ENCODE results near the gene BIK. TPM values are rescaled to one million over a fixed set of nuclear protein-coding genes. Genes with fewer than 3 reads are reported as not detected.

BIK gene
- total RNA-seq, 2 experiments from 2014 or later, result 1.5 to 1.9 TPM

DNA sequence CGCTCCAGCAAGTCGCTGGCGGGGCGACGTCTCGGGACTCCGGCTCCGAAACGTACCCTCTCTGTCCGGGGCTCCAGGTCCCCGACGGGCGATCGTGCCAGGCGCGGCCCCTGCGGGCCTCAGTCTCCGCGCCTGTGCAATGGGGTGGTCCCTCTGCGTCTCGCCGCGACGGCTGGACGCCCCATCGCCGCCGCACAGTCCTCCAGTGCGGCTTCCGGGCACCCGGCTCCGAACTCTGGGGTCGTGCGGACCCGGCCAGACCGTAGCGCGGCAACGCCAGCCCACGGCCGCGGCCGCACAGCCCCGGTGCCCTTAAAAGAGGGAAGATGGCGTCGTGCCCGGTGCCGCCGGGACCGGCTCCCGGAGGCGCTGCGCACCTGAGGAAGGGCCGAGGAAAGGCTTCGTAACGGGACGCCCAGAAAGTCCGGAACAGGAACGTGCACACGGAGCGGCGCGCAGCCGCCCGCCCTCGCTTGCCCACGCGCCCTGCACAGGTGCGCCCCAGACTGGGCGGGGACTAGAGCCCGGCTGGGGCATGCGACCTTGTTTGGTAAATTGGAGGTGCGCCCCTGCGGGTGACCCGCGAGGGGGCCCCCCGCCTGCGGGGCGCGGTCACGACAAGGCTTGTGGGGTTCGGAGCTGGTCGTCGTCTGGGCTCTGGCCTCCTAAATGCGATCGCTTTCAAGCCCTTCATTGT is 525 bp downstream of the BIK start:
- Mint-ChIP-seq H3K9me3 (ENCODE audit: low read depth) (no peaks in the 10 kb centered on the region), H3K27ac (no peak overlapping the region), H3K4me1 (peaks cover 7% of the 10 kb centered on the region), H3K36me3 (no peaks in the 10 kb centered on the region), H3K4me3 (peak overlapping the region; percentile 52), H3K27me3 (peaks cover 35% of the 10 kb centered on the region)
- DNase-seq, result peak; percentile 43
- CTCF ChIA-PET, result interaction anchor here (1.4 to 2.5 kb wide), 4 partner anchors 21 to 77 kb away, joined by 3 to 7 read pairs (median 6); partner anchors contain the start of gene MCAT
- peak; percentile 62 for ATAC-seq

DNA sequence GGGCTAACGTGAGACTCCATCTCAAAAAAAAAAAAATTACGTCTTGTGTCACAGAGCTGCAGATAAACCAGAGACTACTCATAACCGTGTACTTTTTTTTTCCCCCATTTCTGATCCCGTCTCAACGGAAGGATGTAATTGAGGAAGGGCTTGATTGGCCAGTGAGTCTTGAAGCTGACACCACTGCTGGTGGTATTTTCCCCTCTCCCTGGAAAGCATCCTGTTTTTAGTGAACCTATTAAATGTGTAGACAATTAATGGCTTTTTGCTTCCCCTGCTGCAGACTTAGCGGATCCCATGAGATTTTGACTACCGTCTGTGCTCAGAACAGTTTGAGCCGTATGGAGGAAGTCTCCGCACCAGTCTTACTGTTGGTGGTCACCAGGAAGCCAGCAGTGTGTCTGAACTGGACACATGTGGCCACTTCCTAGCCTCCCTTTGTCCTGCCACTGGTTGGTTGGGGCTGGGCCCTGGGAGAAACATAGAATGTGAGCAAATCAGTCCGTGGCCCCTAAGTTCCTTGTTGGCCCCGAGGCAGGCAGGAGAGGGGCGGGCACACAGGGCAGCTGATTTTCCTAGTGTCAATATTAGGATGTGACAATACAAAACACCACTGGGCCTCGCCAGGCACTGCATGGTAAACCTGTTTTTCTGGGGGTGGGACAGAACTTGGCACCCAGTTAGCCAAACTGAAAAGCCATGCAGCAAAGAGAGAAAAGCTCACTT is 3.1 kb downstream of the BIK start:
- CTCF ChIA-PET, result no interaction called here
- H3K4me1 Mint-ChIP-seq, result peaks cover 8% of the 10 kb centered on the region
- no peak for DNase-seq
- H3K36me3 Mint-ChIP-seq, result no peaks in the 10 kb centered on the region
- ATAC-seq, result no peak
- H3K27me3 Mint-ChIP-seq, result peaks cover 34% of the 10 kb centered on the region
- no peaks in the 10 kb centered on the region for H3K9me3 Mint-ChIP-seq (ENCODE audit: low read depth)
- H3K4me3 Mint-ChIP-seq, result no peak overlapping the region
- H3K27ac Mint-ChIP-seq, result no peak overlapping the region

- DNase-seq (no peak), ATAC-seq (no peak)
- H3K27ac Mint-ChIP-seq, result no peak overlapping the region
- no peaks in the 10 kb centered on the region for H3K36me3 Mint-ChIP-seq
- peaks cover 11% of the 10 kb centered on the region for H3K4me1 Mint-ChIP-seq
- peaks cover 25% of the 10 kb centered on the region for H3K27me3 Mint-ChIP-seq
- CTCF ChIA-PET, result no interaction called here
- H3K9me3 Mint-ChIP-seq (ENCODE audit: low read depth), result no peaks in the 10 kb centered on the region
- no peak overlapping the region for H3K4me3 Mint-ChIP-seq
These were observed 4.4 kb downstream of the BIK start for GRCh38 chr22:43114958-43115357.

DNA sequence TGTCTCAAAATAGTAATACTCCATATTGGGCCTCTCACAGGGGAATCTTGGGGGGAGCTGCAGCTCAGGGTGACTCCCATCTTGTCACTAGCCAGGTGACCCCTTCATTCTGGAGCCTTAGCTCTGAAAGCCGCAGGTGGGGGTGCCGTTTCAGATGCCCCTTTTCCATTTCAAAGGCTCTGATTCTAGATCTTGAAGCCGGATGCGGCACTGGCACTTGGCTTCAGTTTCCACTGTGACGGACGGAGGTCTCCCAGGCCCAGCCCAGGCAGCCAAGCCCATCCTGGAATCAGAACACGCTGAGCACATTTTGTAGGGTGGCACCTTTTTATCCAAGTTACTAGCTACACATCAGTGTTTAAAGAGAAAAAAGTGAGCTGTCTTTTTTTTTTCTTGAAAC is 6.4 kb downstream of the BIK start:
- H3K9me3 Mint-ChIP-seq (ENCODE audit: low read depth), result no peaks in the 10 kb centered on the region
- CTCF ChIA-PET, result no interaction called here
- peaks cover 5% of the 10 kb centered on the region for H3K4me1 Mint-ChIP-seq
- ATAC-seq (no peak), DNase-seq (no peak)
- H3K27me3 Mint-ChIP-seq, result peaks cover 15% of the 10 kb centered on the region
- no peaks in the 10 kb centered on the region for H3K36me3 Mint-ChIP-seq
- no peak overlapping the region for H3K4me3 Mint-ChIP-seq
- no peak overlapping the region for H3K27ac Mint-ChIP-seq

DNA sequence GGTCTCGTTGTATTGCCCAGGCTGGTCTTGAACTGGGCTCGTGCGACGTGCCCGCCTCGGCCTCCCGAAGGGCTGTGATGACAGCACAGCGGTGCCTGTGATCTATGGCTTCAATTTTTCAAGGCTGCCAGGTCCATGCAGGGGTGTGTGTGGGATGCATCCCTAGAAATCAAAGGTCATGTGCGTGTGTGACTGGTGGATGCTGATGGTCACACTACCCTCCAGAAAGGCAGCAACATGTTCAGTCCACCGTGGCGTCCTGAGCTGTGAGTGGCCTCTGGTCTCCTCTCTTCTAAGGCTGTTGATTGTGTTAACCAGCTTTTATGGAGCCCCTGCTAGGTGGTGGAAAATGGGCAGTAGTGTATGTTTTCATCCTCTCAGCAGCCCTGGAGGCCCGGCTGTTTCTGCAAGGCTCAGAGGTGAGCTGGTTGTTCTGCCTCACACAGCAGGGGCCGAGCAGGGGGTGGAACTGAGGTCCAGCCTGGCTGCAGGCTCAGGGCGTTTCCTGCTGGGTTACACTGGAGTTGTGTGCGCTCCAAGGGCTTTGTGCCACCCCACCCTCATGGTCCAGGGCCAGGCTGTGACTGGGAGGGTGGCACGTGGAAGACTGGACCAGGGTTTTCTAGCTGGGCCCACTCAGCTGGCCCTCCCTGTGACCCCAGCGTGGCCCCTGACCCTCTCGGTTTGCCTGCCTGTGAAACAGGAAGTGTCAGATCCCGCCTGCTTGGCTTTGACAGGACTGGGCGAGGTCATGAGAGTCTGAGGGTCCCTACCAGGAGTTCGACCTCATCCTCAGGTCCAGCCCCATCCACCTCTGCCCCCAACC is 7.7 kb downstream of the BIK start:
- H3K36me3 Mint-ChIP-seq, result no peaks in the 10 kb centered on the region
- no peak overlapping the region for H3K4me3 Mint-ChIP-seq
- CTCF ChIA-PET, result interaction anchor here (1.1 kb wide), 1 partner anchor 8 kb away, joined by 3 read pairs; no protein-coding TSS in a partner anchor
- peaks cover 5% of the 10 kb centered on the region for H3K4me1 Mint-ChIP-seq
- no peaks in the 10 kb centered on the region for H3K9me3 Mint-ChIP-seq (ENCODE audit: low read depth)
- no peak for ATAC-seq
- no peak overlapping the region for H3K27ac Mint-ChIP-seq
- DNase-seq, result no peak
- H3K27me3 Mint-ChIP-seq, result peaks cover 5% of the 10 kb centered on the region

GRCh38 chr22:43118953-43119458 is 8.5 kb downstream of the BIK start:
- Mint-ChIP-seq H3K4me1 (peaks cover 5% of the 10 kb centered on the region), H3K27ac (no peak overlapping the region), H3K9me3 (ENCODE audit: low read depth) (no peaks in the 10 kb centered on the region), H3K27me3 (no peaks in the 10 kb centered on the region), H3K4me3 (no peak overlapping the region), H3K36me3 (no peaks in the 10 kb centered on the region)
- CTCF ChIA-PET, result interaction anchor here (1.1 kb wide), 1 partner anchor 9 kb away, joined by 3 read pairs; no protein-coding TSS in a partner anchor
- no peak for ATAC-seq
- DNase-seq, result no peak

DNA sequence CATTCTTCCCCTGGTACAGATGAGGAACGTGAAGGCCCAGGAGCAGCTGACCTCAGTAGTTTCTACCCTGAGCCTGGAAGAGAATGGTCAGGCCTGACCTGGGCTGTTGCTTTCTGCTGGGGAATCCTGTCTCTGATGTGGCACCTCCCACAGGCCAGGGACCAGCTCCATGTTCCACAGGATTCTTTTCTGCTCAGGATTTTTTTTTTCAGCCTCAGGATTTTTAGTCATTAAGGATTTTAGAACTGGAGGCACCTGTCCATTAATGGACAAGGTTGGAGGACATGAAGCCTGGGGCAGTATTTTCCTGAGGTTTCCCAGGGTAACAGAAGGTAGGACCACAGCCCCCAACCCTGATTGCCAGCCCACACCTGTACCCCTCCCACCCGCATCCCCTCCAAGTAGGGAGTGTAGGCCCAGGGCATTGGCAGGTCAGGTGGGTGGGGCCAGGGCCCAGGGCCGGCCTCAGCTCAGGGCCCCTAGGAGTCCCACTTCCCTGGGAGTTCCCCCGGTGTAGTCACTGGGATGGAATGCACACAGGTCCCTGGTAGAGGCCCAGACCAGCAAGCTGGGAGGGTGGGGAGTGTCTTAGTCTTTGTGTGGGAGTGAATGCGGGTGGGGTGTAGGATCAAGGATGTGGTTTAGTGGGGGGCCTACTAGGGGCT is 16.1 kb downstream of the BIK start:
- no peak for DNase-seq
- Mint-ChIP-seq H3K4me3 (no peak overlapping the region), H3K27me3 (no peaks in the 10 kb centered on the region), H3K36me3 (no peaks in the 10 kb centered on the region), H3K27ac (no peak overlapping the region), H3K4me1 (peaks cover 3% of the 10 kb centered on the region), H3K9me3 (ENCODE audit: low read depth) (no peaks in the 10 kb centered on the region)
- CTCF ChIA-PET, result interaction anchor here (3.4 kb wide), 1 partner anchor 9 kb away, joined by 11 read pairs; no protein-coding TSS in a partner anchor
- ATAC-seq, result no peak

GRCh38 chr22:43127166-43127908 is 16.8 kb downstream of the BIK start:
- ATAC-seq, result no peak

DNA sequence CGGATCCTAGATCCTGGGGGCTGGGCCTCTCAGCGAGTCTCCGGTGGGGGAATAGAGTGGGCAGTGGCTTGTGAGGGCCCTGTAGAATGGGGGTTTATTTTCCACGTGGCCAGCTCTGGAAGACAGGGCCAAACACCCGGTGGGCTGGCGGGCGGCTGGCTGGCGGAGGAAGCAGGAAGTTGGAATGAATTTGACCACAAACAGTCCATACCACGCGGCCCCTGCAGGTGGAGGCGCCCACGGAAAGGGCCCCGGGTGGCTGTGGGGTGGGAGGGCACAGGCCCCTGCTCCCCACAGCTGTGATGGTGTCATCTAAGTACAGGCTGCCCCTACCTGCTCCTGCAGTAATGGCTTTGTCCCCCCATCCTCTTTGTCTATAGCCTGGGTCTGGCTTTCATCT is 17.6 kb downstream of the BIK start:
- Mint-ChIP-seq H3K9me3 (ENCODE audit: low read depth) (no peaks in the 10 kb centered on the region), H3K27ac (no peak overlapping the region), H3K36me3 (no peaks in the 10 kb centered on the region), H3K4me1 (peaks cover 3% of the 10 kb centered on the region), H3K4me3 (no peak overlapping the region), H3K27me3 (no peaks in the 10 kb centered on the region)
- ATAC-seq (no peak), DNase-seq (no peak)
- CTCF ChIA-PET, result interaction anchor here (3.4 kb wide), 1 partner anchor 8 kb away, joined by 11 read pairs; no protein-coding TSS in a partner anchor

More at GRCh38 chr22:43127166-43127908, 16.8 kb downstream of the BIK start:
- no peak overlapping the region for H3K4me3 Mint-ChIP-seq
- DNase-seq, result no peak
- H3K27me3 Mint-ChIP-seq, result no peaks in the 10 kb centered on the region
- CTCF ChIA-PET, result interaction anchor here (3.4 kb wide), 1 partner anchor 9 kb away, joined by 11 read pairs; no protein-coding TSS in a partner anchor
- H3K27ac Mint-ChIP-seq, result no peak overlapping the region
- no peaks in the 10 kb centered on the region for H3K36me3 Mint-ChIP-seq
- H3K4me1 Mint-ChIP-seq, result peaks cover 3% of the 10 kb centered on the region
- no peaks in the 10 kb centered on the region for H3K9me3 Mint-ChIP-seq (ENCODE audit: low read depth)

- Mint-ChIP-seq H3K4me1 (peaks cover 3% of the 10 kb centered on the region), H3K4me3 (no peak overlapping the region), H3K9me3 (ENCODE audit: low read depth) (no peaks in the 10 kb centered on the region), H3K27me3 (no peaks in the 10 kb centered on the region), H3K36me3 (peaks cover 2% of the 10 kb centered on the region), H3K27ac (no peak overlapping the region)
- ATAC-seq (peak; percentile 10), DNase-seq (no peak)
- CTCF ChIA-PET, result no interaction called here
These were observed 18.4 kb downstream of the BIK start for GRCh38 chr22:43128928-43129424.

DNA sequence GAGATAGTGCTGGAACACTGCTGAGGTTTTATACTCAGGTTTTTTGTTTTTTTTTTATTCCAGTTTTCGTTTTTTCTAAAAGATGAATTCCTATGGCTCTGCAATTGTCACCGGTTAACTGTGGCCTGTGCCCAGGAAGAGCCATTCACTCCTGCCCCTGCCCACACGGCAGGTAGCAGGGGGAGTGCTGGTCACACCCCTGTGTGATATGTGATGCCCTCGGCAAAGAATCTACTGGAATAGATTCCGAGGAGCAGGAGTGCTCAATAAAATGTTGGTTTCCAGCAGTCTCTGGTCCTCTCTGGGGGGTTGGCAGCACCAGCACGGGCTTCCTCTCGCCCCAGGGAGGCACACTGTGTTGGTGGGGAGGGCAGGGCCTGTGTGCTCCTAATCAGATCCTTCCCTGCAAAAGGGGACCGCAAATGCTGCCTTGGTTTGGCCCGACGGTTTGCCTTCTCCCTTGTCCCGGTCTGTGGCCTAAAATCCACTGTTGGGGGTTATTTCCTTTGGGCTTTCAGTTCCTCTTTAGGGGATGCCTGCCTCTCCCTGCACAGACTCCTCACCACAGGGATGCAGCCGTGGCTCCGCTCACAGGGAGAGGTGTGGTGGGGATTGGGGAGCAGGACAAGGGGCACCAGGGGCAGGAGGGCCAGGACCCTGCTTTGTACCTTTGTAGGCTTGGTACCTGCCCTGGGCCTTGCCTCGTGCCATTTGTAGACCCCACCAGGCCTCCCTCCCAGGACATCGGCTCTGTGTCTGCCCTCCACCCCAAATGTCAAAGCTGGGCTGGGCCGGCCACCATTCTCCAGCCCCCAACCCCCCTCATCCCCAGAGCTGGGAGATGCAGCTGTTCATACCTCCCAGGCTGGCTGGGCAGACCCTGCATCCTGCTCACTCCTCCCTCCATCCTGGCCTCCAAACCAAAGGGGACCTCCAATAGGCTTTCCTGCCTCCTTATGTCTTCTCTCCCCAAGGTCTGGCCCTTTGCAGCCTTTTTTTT is 19.2 kb downstream of the BIK start:
- H3K4me1 Mint-ChIP-seq, result peaks cover 3% of the 10 kb centered on the region
- CTCF ChIA-PET, result no interaction called here
- no peak overlapping the region for H3K27ac Mint-ChIP-seq
- no peak overlapping the region for H3K4me3 Mint-ChIP-seq
- ATAC-seq, result no peak
- no peaks in the 10 kb centered on the region for H3K9me3 Mint-ChIP-seq (ENCODE audit: low read depth)
- H3K27me3 Mint-ChIP-seq, result no peaks in the 10 kb centered on the region
- no peak for DNase-seq
- peaks cover 6% of the 10 kb centered on the region for H3K36me3 Mint-ChIP-seq

Data from activated CD8-positive, alpha-beta memory T cell treated with anti-CD3 and anti-CD28 coated beads, Interleukin-2, amount 10 ng/mL, durations not matched to agents 7 days and 5 days (primary cell).